H1 (cell line): ENCODE results near the gene JUP. TPM values are rescaled to one million over a fixed set of nuclear protein-coding genes. Genes with fewer than 3 reads are reported as not detected.

ENCODE experiments used
- CTCF ChIA-PET: fragments of 300-600 bp; sonication (Branson Sonifier 250); formaldehyde crosslinking; loops from one replicate; lab custom pipeline; 2021; ENCODE audit not compliant: partially characterized antibody; lab: Charles Lee
- POLR2A ChIA-PET: fragments of 300-600 bp; sonication (Branson Sonifier 250); formaldehyde crosslinking; loops from one replicate; lab custom pipeline; 2021; ENCODE audit warnings: inconsistent platforms; ENCODE audit not compliant: partially characterized antibody; lab: Charles Lee
- DNase-seq, 2 experiments: peaks; one replicate each; pipeline versions ENCODE4 v3.0.0 to v3.0.0-alpha.2; 2010 to 2022; ENCODE audit warnings: low spot score in 2 of 2, low read depth in 1 of 2, mixed read lengths in 1 of 2
- FAIRE-seq: peaks from 2 replicates; lab custom pipeline; 2011; peaks lifted over from hg19 to GRCh38; lab: Jason Lieb, UNC
- H2AFZ ChIP-seq: 2 replicates; pipeline ENCODE4 v1.8.1; 2012; ENCODE audit warnings: low read length, inconsistent platforms
- H2AK5ac ChIP-seq: 2 replicates; pipeline ENCODE4 v1.6.1; 2013; ENCODE audit warnings: low read depth, low read length
- H2BK120ac ChIP-seq: replicated peaks from 2 replicates; pipeline ENCODE3; 2013; ENCODE audit warnings: low read depth, low read length, inconsistent platforms
- H2BK12ac ChIP-seq: 2 replicates; pipeline ENCODE4 v1.6.1; 2013; ENCODE audit warnings: low read depth, low read length
- H2BK15ac ChIP-seq: 2 replicates; pipeline ENCODE4 v1.6.1; 2013; ENCODE audit warnings: low read length
- H2BK20ac ChIP-seq: 2 replicates; pipeline ENCODE4 v1.6.1; 2013; ENCODE audit warnings: low read length
- H2BK5ac ChIP-seq: 2 replicates; pipeline ENCODE4 v1.6.1; 2013; ENCODE audit warnings: low read depth, low read length
- H3K14ac ChIP-seq: 2 replicates; pipeline ENCODE4 v1.6.1; 2013; ENCODE audit warnings: inconsistent platforms; ENCODE audit not compliant: insufficient read length
- H3K18ac ChIP-seq: 2 replicates; pipeline ENCODE4 v1.6.1; 2013; ENCODE audit warnings: low read length; ENCODE audit errors: extremely low read depth
- H3K23ac ChIP-seq: 2 replicates; pipeline ENCODE4 v1.6.1; 2013; ENCODE audit warnings: inconsistent platforms; ENCODE audit not compliant: insufficient read length
- H3K23me2 ChIP-seq: 2 replicates; pipeline ENCODE4 v1.6.1; 2013; ENCODE audit warnings: low read depth, low read length
- H3K27ac ChIP-seq: 2 replicates; pipeline ENCODE4 v1.6.1; 2011; ENCODE audit warnings: low read depth, low read length, inconsistent platforms
- H3K27me3 ChIP-seq, 4 experiments: replicated peaks in 1 of 4; 1 replicate in 1 of 4; 2 replicates in 3 of 4; pipeline versions ENCODE4 v1.6.1 to v1.8.1; 2011 to 2013; ENCODE audit warnings: low read length in 3 of 4, mild to moderate bottlenecking in 3 of 4, inconsistent platforms in 2 of 4, mixed read lengths in 2 of 4, moderate library complexity in 1 of 4; ENCODE audit not compliant: control insufficient read depth in 3 of 4, insufficient read depth in 3 of 4; ENCODE audit errors: extremely low read depth in 1 of 4
- H3K36me3 ChIP-seq, 4 experiments: 2 replicates each; pipeline versions ENCODE4 v1.6.1 to v1.8.1; 2011 to 2013; ENCODE audit warnings: mild to moderate bottlenecking in 4 of 4, low read length in 3 of 4, moderate library complexity in 2 of 4, control low read depth in 1 of 4, inconsistent platforms in 1 of 4; ENCODE audit not compliant: insufficient read depth in 4 of 4, control insufficient read depth in 2 of 4
- H3K4ac ChIP-seq: replicated peaks from 2 replicates; pipeline ENCODE3; 2013; ENCODE audit warnings: low read length, low read depth, mixed read lengths, inconsistent platforms; ENCODE audit not compliant: insufficient read length
- H3K4me1 ChIP-seq, 4 experiments: replicated peaks in 1 of 4; 1 replicate in 1 of 4; 2 replicates in 3 of 4; pipeline versions ENCODE4 v1.6.1 to v1.8.1; 2011 to 2013; ENCODE audit warnings: low read length in 3 of 4, inconsistent platforms in 2 of 4, mixed read lengths in 1 of 4; ENCODE audit not compliant: insufficient read depth in 4 of 4, control insufficient read depth in 3 of 4
- H3K4me2 ChIP-seq, 2 experiments: 2 replicates each; pipeline versions ENCODE4 v1.6.1 to v1.8.1; 2011 to 2013; ENCODE audit warnings: low read depth in 2 of 2, low read length in 2 of 2, control low read depth in 1 of 2, inconsistent platforms in 1 of 2, mild to moderate bottlenecking in 1 of 2; ENCODE audit not compliant: insufficient read depth in 1 of 2
- H3K4me3 ChIP-seq, 4 experiments: fragments of 200-600, 300-600 bp in 1 of 4; sonication (generic), shearing (Covaris generic), sonication (Bioruptor Twin) in 1 of 4; 2 replicates each; pipeline versions ENCODE4 v1.5.1 to v1.8.1; 2011 to 2016; ENCODE audit warnings: low read length in 4 of 4, low read depth in 3 of 4, control low read depth in 2 of 4, inconsistent platforms in 2 of 4, mild to moderate bottlenecking in 2 of 4, mixed read lengths in 1 of 4, moderate library complexity in 1 of 4; ENCODE audit not compliant: insufficient read depth in 2 of 4; ENCODE audit errors: extremely low read depth in 1 of 4
- H3K56ac ChIP-seq: replicated peaks from 2 replicates; pipeline ENCODE3; 2013; ENCODE audit warnings: low read depth, mild to moderate bottlenecking, mixed read lengths, low read length, inconsistent platforms; ENCODE audit not compliant: insufficient read length
- H3K79me1 ChIP-seq: 2 replicates; pipeline ENCODE4 v1.6.1; 2013; ENCODE audit warnings: low read depth, low read length, control low read depth
- H3K79me2 ChIP-seq, 2 experiments: 2 replicates each; pipeline versions ENCODE4 v1.6.1 to v1.8.1; 2012 to 2013; ENCODE audit warnings: low read length in 2 of 2, mild to moderate bottlenecking in 2 of 2, inconsistent platforms in 1 of 2; ENCODE audit not compliant: insufficient read depth in 2 of 2, control insufficient read depth in 1 of 2
- H3K9ac ChIP-seq, 4 experiments: replicated peaks in 1 of 4; 1 replicate in 1 of 4; 2 replicates in 3 of 4; pipeline versions ENCODE4 v1.6.1 to v1.8.1; 2011 to 2013; ENCODE audit warnings: low read depth in 3 of 4, low read length in 3 of 4, control low read depth in 2 of 4, mild to moderate bottlenecking in 2 of 4, moderate library complexity in 2 of 4, inconsistent platforms in 1 of 4; ENCODE audit errors: extremely low read depth in 1 of 4
- H3K9me3 ChIP-seq, 2 experiments: 2 replicates each; pipeline versions ENCODE4 v1.6.1 to v1.8.1; 2012 to 2013; ENCODE audit warnings: mild to moderate bottlenecking in 2 of 2, moderate library complexity in 2 of 2, control low read depth in 1 of 2, inconsistent platforms in 1 of 2, low read depth in 1 of 2, low read length in 1 of 2, mixed read lengths in 1 of 2; ENCODE audit not compliant: insufficient read depth in 2 of 2
- H4K20me1 ChIP-seq, 2 experiments: replicated peaks in 1 of 2; 2 replicates each; pipeline versions ENCODE3 to v1.8.1; 2011 to 2013; ENCODE audit warnings: inconsistent platforms in 2 of 2, low read length in 2 of 2, mild to moderate bottlenecking in 1 of 2; ENCODE audit not compliant: insufficient read depth in 2 of 2, control insufficient read depth in 1 of 2
- H4K5ac ChIP-seq: 2 replicates; pipeline ENCODE4 v1.6.1; 2013; ENCODE audit warnings: low read length, low read depth, mixed read lengths, inconsistent platforms; ENCODE audit not compliant: insufficient read length
- H4K8ac ChIP-seq: 2 replicates; pipeline ENCODE4 v1.8.0; 2013; ENCODE audit warnings: mild to moderate bottlenecking, moderate library complexity, low read length, inconsistent platforms; ENCODE audit not compliant: insufficient read depth; ENCODE audit errors: extremely low read depth
- H4K91ac ChIP-seq: replicated peaks from 2 replicates; pipeline ENCODE3; 2013; ENCODE audit warnings: low read length, mixed read lengths, inconsistent platforms; ENCODE audit not compliant: insufficient read length
- EGR1 ChIP-seq: IDR thresholded peaks from 2 replicates; pipeline ENCODE4 v1.6.1; 2011; ENCODE audit warnings: low read depth, low read length, borderline replicate concordance
- GABPA ChIP-seq: IDR thresholded peaks from 2 replicates; pipeline ENCODE4 v1.6.1; 2011; ENCODE audit warnings: mild to moderate bottlenecking, low read length, moderate library complexity, borderline replicate concordance; ENCODE audit not compliant: insufficient read depth
- RNF2 ChIP-seq: fragments of 200-900, 300-1000 bp; sonication (generic); IDR thresholded peaks from 2 replicates; pipeline ENCODE4 v1.7.1; 2016; ENCODE audit warnings: borderline replicate concordance, low read depth, mild to moderate bottlenecking, antibody characterized with exemption, low read length; ENCODE audit not compliant: poor library complexity, severe bottlenecking; ENCODE audit errors: missing control alignments
- SIN3A ChIP-seq, 2 experiments: IDR thresholded peaks in 1 of 2; conservative IDR thresholded peaks in 1 of 2; 2 replicates each; pipeline ENCODE4 v1.6.1; 2011 to 2012; ENCODE audit warnings: low read length in 2 of 2, improper control_type of control experiment in 1 of 2, low read depth in 1 of 2, mild to moderate bottlenecking in 1 of 2
- WGBS, 2 experiments: shearing (Covaris generic) in 1 of 2; methylation state at CpG; one replicate each; pipeline versions ENCODE4 v1.1.6 to v1.1.7; 2013 to 2015; ENCODE audit warnings: low lambda C conversion rate in 2 of 2, mixed read lengths in 2 of 2, inconsistent platforms in 1 of 2, low coverage in 1 of 2, missing lambda C conversion rate in 1 of 2; ENCODE audit not compliant: insufficient replicate concordance in 2 of 2, insufficient coverage in 1 of 2, insufficient read length in 1 of 2; ENCODE audit errors: extremely low coverage in 1 of 2, missing lambda C conversion rate in 1 of 2; 5-methylcytosine and 5-hydroxymethylcytosine counted together
- polyA plus RNA-seq, 7 experiments: library from polyadenylated mRNA; depleted of rRNA in 3 of 7; stranded (reverse) in 5 of 7; unstranded in 2 of 7; fragments of >200 nt in 5 of 7; fragments of 200-250 nt in 2 of 7; gene quantifications; 1 replicate in 5 of 7; 2 replicates in 1 of 7; 4 replicates in 1 of 7; pipeline versions ENCODE4 v1.2.1 to v1.2.3, GENCODE V29; 2011 to 2013; ENCODE audit warnings: missing spikeins in 2 of 7, mixed read lengths in 2 of 7
- total RNA-seq: library from RNA; stranded (reverse); fragmentation: NEBNext Ultra II Directional; extraction: Animal tissue kit (Norgen Biotek cat#: 25700); gene quantifications from 2 replicates; pipeline ENCODE4 v1.2.1, GENCODE V29; 2021

The JUP gene
- total and polyA plus RNA-seq, 2 of the 8 experiments (the other 6 are each of a cell fraction or from before 2014, with no cell fraction given): 62.8 to 102 TPM

DNA sequence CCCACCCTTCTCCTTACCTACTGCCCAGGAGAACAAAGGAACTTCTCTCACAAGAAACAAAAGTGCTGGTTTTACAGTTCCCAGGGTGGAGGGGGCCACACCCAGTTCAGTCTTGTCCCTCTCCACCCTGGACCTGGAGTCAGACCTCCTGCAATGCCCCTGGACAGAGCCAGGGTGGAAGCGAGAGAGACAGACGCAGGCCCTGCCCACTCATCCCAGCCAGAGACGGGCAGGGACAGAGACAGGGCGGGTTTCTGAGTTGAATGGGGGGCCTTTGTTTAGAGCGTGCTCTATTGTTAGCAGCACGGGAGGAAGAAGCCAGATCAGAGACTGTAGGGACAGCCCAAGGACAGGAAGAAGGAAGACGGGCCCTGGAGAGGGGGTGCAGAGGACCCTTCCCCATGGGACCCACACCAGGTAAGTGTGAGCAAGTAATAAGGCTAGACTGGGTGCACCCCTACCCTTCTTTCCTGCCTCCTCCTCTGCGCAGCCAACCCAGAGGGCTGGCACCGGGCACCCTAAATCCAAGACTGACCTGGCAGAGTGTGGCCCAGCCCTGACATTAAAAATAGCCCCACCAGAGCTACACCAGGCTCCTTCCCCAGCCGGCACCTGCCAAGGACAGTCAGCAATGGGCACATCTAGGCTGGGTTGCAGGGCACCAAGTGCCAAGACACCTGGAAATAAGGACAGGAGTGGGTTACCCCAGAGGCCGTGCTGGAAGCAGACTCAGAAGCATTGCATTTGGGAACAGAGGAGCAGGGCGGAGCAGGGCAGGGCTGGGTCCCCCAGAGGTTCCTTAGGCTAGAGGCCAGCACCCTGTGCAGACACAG, 10.9 kb downstream of the JUP start:
- Histone ChIP-seq H3K79me2 (peaks cover 0 to 46% of the 10 kb centered on the region in 2 experiments; a peak in 2 of 4 replicates), H3K9ac (peak overlapping the region in 2 of 4 experiments; percentile 13 to 44; a peak in 2 of 7 replicates), H3K27ac (peak overlapping the region; percentile 16; the same call in 1 of the 2 replicates)

More for the DNA sequence above, 10.9 kb downstream of the JUP start:
- Histone ChIP-seq H4K20me1 (peaks cover 6 to 20% of the 10 kb centered on the region in 2 experiments), H3K18ac (peak overlapping the region; percentile 75; the same call in 1 of the 2 replicates), H3K4me2 (peak overlapping the region; percentile 22 to 42; a peak in 3 of 4 replicates), H3K4me1 (peaks cover 0 to 51% (median 34%) of the 10 kb centered on the region in 4 experiments; a peak in 6 of 7 replicates), H3K4me3 (0 out of 8 replicates have a peak overlapping the region, but pooled peaks of 1 of the 4 experiments have one; percentile 4), H3K79me1 (peaks cover 19% of the 10 kb centered on the region), H3K4ac (no peak overlapping the region), H3K23me2 (no peaks in the 10 kb centered on the region; the same call in 1 of the 2 replicates), H2BK20ac (peak overlapping the region; percentile 92), H3K9me3 (no peaks in the 10 kb centered on the region), H4K8ac (no peak overlapping the region), H2BK15ac (peak overlapping the region; percentile 88), H2AK5ac (peak overlapping the region; percentile 75; the same call in 1 of the 2 replicates), H2BK5ac (peak overlapping the region; percentile 68), H3K36me3 (peaks cover 2 to 7% (median 4%) of the 10 kb centered on the region in 4 experiments; a peak in 3 of 8 replicates), H4K5ac (peak overlapping the region; percentile 18), H3K14ac (no peak overlapping the region), H2BK120ac (peak overlapping the region; percentile 67), H4K91ac (peak overlapping the region; percentile 50), H3K27me3 (no peaks in the 10 kb centered on the region), H3K56ac (no peak overlapping the region), H2AFZ (no peak overlapping the region), H2BK12ac (peak overlapping the region; percentile 88; the same call in 1 of the 2 replicates), H3K23ac (no peak overlapping the region)
- whole genome bisulfite sequencing, 2 experiments: 57% methylated on average over 12 of the region's 12 CpGs; no CpG with 5 or more reads in 1 of the 2 experiments
- 0 out of 4 replicates have a peak, but pooled peaks of 1 of the 2 experiments have one; percentile 24 for TF ChIP-seq SIN3A (conservative IDR thresholded peaks at IDR 0.05 in 1 of 2, IDR thresholded peaks at IDR 0.05 in 1 of 2; ENCODE audit: low read depth in 1 of 2, low read length in 2 of 2)
- TF ChIP-seq GABPA: peak; percentile 23; the same call in 1 of the 2 replicates
- no peak for TF ChIP-seq RNF2
- no peak for TF ChIP-seq EGR1
- ChIA-PET POLR2A (interaction anchor here (0.8 to 7.5 kb wide), 8 partner anchors 10 to 42 kb away, joined by 3 to 83 read pairs (median 4); partner anchors contain the start of gene JUP), CTCF (interaction anchor here (0.6 to 4.4 kb wide), 9 partner anchors 9 to 38 kb away, joined by 3 to 28 read pairs (median 8); partner anchors contain the start of genes JUP and P3H4)
- FAIRE-seq (no peak), DNase-seq (peak in 1 of 2 experiments; percentile 58)
